ENCODE results near the gene C2orf92.

Gene C2orf92

GRCh38 chr2:97741686-97742085 is 72.2 kb downstream of the C2orf92 start:
- no peaks in the 10 kb centered on the region for H3K27me3 ChIP-seq (replicated peaks)
- no peaks in the 10 kb centered on the region for H3K36me3 ChIP-seq (replicated peaks)
- H3K4me3 ChIP-seq (ENCODE audit: low read depth, low read length): no peak overlapping the region
- in situ Hi-C loops (cut with HindIII; ENCODE audit: low pct_ligation_motif_present, low sequenced_read_pairs): no loop called here
- no peak for DNase-seq
- no peak for TF ChIP-seq CTCF (IDR thresholded peaks at IDR 0.05; ENCODE audit: low read depth, low read length, missing control alignments)
- no peak overlapping the region for H3K27ac ChIP-seq

- no peak overlapping the region for H3K4me3 ChIP-seq (ENCODE audit: low read depth, low read length)
- no peak overlapping the region for H3K27ac ChIP-seq
Measured at GRCh38 chr2:97742381-97742847, 72.9 kb downstream of the C2orf92 start.

GRCh38 chr2:97743913-97744312 is 74.4 kb downstream of the C2orf92 start:
- in situ Hi-C loops (cut with HindIII; ENCODE audit: low pct_ligation_motif_present, low sequenced_read_pairs): no loop called here
- H3K36me3 ChIP-seq (replicated peaks): no peaks in the 10 kb centered on the region
- H3K27me3 ChIP-seq (replicated peaks): no peaks in the 10 kb centered on the region
- H3K4me3 ChIP-seq (ENCODE audit: low read depth, low read length): no peak overlapping the region
- no peak for DNase-seq
- TF ChIP-seq CTCF (IDR thresholded peaks at IDR 0.05; ENCODE audit: low read depth, low read length, missing control alignments): no peak
- no peak overlapping the region for H3K27ac ChIP-seq

More at GRCh38 chr2:97742381-97742847, 72.9 kb downstream of the C2orf92 start:
- Histone ChIP-seq H3K27me3 (replicated peaks) (no peaks in the 10 kb centered on the region), H3K36me3 (replicated peaks) (no peaks in the 10 kb centered on the region)
- in situ Hi-C loops (cut with HindIII; ENCODE audit: low pct_ligation_motif_present, low sequenced_read_pairs): no loop called here
- no peak for TF ChIP-seq CTCF (IDR thresholded peaks at IDR 0.05; ENCODE audit: low read depth, low read length, missing control alignments)
- no peak for DNase-seq

- Histone ChIP-seq H3K27ac (no peak overlapping the region), H3K36me3 (replicated peaks) (no peaks in the 10 kb centered on the region), H3K4me3 (ENCODE audit: low read depth, low read length) (no peak overlapping the region), H3K27me3 (replicated peaks) (no peaks in the 10 kb centered on the region)
- no peak for DNase-seq
- in situ Hi-C loops (cut with HindIII; ENCODE audit: low pct_ligation_motif_present, low sequenced_read_pairs): no loop called here
- TF ChIP-seq CTCF (IDR thresholded peaks at IDR 0.05; ENCODE audit: low read depth, low read length, missing control alignments): no peak
Measured at GRCh38 chr2:97745474-97746174, 76.1 kb downstream of the C2orf92 start.

- DNase-seq: no peak
- no peak for TF ChIP-seq CTCF (IDR thresholded peaks at IDR 0.05; ENCODE audit: low read depth, low read length, missing control alignments)
- in situ Hi-C loops (cut with HindIII; ENCODE audit: low pct_ligation_motif_present, low sequenced_read_pairs): no loop called here
- no peaks in the 10 kb centered on the region for H3K36me3 ChIP-seq (replicated peaks)
- H3K4me3 ChIP-seq (ENCODE audit: low read depth, low read length): no peak overlapping the region
- no peak overlapping the region for H3K27ac ChIP-seq
- no peaks in the 10 kb centered on the region for H3K27me3 ChIP-seq (replicated peaks)
Measured at GRCh38 chr2:97747285-97747684, 77.8 kb downstream of the C2orf92 start.

GRCh38 chr2:97747716-97748115 is 78.2 kb downstream of the C2orf92 start:
- TF ChIP-seq CTCF (IDR thresholded peaks at IDR 0.05; ENCODE audit: low read depth, low read length, missing control alignments): no peak
- Histone ChIP-seq H3K27me3 (replicated peaks) (no peaks in the 10 kb centered on the region), H3K36me3 (replicated peaks) (no peaks in the 10 kb centered on the region), H3K4me3 (ENCODE audit: low read depth, low read length) (no peak overlapping the region), H3K27ac (no peak overlapping the region)
- no peak for DNase-seq
- in situ Hi-C loops (cut with HindIII; ENCODE audit: low pct_ligation_motif_present, low sequenced_read_pairs): no loop called here
